DND-41 (cell line): ENCODE measurements around the gene IGFBP5.

Experiments used
- EZH2 ChIP-seq: IDR thresholded peaks from 3 replicates; pipeline ENCODE4 v1.6.1; 2012; ENCODE audit warnings: borderline replicate concordance, low read depth, mild to moderate bottlenecking, moderate library complexity, low read length, inconsistent platforms; ENCODE audit not compliant: severe bottlenecking
- TF ChIP-seq, protein P1 (sequence below): IDR thresholded peaks from 2 replicates; pipeline ENCODE4 v1.5.1; 2012; ENCODE audit warnings: borderline replicate concordance, low read length, moderate library complexity, mild to moderate bottlenecking; ENCODE audit not compliant: poor library complexity, severe bottlenecking; ENCODE audit errors: extremely low read depth

DNA sequence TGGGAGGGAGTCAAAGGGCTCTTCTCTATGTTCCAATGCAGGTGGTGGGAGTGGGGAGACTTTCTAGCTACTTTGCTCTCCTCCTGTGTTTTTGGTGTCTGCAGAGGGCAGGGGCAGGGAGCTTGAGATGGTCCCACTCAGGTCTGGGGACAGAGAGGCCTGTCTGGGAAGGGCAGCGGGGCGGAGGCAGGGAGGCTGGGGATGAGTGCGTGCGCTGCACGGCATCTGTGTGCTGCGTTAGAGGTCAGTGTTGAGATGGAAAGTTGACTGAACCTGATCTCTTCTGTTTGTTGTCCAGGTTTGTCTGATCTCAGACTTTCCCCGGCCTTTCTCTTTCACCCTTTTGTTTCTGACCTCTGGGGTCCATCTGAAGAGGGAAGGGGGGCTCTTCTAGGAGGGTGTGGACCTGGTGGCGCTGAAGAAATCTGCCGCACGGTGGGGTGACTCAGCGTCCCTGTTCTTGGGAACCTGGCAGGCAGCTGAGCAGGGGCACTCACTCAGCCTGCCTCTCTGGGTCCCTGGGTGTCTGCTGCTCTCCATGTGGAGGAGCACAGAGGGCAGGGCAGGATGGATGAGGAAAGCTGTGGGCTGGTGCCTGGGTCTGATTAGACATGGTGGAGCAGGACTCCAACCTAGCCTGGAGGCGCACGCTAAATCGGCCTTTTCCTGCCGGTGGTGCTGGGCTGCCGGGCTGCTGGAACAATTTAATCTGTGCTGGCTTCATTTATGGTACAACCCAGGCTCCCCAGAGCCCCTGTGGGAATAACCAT is 38.1 kb downstream of the IGFBP5 start:
- TF ChIP-seq, protein P1, sequence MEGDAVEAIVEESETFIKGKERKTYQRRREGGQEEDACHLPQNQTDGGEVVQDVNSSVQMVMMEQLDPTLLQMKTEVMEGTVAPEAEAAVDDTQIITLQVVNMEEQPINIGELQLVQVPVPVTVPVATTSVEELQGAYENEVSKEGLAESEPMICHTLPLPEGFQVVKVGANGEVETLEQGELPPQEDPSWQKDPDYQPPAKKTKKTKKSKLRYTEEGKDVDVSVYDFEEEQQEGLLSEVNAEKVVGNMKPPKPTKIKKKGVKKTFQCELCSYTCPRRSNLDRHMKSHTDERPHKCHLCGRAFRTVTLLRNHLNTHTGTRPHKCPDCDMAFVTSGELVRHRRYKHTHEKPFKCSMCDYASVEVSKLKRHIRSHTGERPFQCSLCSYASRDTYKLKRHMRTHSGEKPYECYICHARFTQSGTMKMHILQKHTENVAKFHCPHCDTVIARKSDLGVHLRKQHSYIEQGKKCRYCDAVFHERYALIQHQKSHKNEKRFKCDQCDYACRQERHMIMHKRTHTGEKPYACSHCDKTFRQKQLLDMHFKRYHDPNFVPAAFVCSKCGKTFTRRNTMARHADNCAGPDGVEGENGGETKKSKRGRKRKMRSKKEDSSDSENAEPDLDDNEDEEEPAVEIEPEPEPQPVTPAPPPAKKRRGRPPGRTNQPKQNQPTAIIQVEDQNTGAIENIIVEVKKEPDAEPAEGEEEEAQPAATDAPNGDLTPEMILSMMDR = no peak
- no peak for TF ChIP-seq EZH2
